T-helper 9 cell (primary cell): ENCODE data around the gene NACC2.
"Not testable (repeated sequence)": the region's sequence is repeated elsewhere in the genome, so short reads cannot be mapped to it uniquely, and the experiment has no call there.

ENCODE experiments used
- DNase-seq: peaks from one replicate; pipeline ENCODE4 v3.0.0-alpha.2; 2020

Gene NACC2

GRCh38 chr9:136080716-136081112, 14.4 kb downstream of the NACC2 start:
- DNase-seq: no peak

- DNase-seq: no peak
Observed at GRCh38 chr9:136079916-136080246, 15.2 kb downstream of the NACC2 start.

DNA sequence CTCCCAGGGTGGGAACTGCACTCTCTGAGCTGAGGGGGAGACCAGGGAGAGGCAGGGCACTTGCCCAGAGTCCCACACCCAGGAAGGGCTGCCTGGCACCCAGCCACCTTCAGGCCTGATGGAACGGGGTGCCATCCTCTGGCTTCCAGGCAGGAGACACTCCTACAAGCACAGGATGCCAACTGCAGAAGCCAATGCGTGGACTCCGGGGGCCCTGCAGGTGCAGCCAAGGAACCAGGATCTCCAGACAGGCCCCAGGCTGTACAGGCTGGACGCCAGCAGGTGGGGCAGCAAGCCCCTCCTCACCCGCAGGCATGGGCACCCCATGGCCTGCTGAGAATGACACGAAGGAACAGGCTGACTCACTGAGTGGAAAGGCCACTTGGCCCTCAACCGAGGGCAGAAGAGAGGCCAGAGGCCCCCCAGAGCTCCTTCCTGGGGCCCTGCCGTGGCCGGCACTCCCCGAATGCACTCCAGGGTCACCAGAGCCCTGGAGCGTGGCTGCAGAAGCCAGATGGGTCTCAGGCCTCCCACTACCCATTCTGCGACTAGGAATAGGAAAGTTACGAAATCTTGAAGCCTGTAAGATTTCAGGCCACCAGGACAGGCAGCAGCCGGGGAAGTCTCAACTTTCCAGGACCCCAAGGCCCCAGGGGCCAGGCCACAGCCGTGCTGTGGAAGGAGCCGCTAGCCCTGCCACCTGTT, 15.7 kb downstream of the NACC2 start:
- DNase-seq: no peak

DNA sequence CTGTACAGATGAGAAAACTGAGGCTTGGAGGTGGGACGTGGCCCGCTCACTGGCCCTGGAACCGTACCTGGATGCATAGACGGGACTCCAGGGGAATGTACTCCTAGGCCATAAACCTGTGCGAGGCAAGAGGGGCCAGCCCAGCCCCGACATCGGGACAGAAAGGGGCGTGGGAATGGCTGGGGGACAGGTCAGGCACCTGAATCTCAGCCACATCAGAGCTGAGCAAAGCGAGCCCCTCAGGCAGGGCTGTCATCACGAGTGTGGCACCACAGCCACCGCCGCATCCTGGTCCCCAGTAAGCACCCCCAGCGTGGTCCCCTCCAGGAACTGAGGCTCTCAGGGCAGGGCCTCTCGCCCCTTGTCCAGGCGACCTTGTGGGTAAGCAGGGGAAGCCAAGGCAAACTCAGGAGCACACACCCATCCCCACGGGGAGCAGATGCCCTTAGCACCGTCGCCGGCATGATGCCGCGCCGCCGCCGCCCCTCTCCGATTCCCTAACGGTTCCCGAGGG, 16.5 kb downstream of the NACC2 start:
- no peak for DNase-seq

GRCh38 chr9:136078024-136078423, 17.1 kb downstream of the NACC2 start:
- DNase-seq: no peak

GRCh38 chr9:136077491-136077890, 17.6 kb downstream of the NACC2 start:
- DNase-seq: no peak

GRCh38 chr9:136075881-136076678, 19.0 kb downstream of the NACC2 start:
- DNase-seq: no peak

DNA sequence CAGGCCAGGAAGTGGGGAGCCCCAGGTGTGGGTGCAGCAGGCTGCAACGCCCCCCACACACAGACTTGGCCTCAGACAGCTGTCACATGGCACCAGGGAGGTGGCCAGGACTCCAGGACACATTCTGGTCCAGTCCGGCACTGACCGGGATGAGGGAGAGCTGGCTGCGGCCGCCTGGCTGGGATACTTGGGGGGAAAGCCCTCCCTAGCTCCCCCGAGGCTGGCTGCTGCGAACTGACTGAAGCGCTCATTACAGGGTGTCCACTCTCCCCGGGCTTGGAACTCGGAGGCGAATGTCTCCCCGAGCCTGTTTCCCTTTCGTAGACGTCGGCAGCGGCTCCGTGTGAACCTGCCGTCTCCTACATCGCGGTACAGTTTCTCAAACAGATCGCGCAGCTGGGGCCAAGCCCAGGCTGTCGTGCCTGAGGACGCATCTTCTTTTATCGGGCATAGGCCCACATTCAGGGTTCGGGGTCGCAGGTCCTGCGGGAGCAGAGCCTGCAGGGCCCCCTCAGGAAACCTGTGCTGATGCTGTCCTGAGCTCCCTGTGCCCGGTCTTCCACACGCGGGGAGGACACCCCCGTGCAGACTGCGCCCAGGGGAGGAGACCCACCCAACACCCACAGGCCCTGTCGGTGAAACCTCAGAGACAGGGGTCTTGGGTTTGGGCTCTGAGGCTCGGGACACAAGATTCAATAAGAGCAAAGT, 19.8 kb downstream of the NACC2 start:
- DNase-seq: no peak

- no peak for DNase-seq
Observed at GRCh38 chr9:136074706-136075105, 20.4 kb downstream of the NACC2 start.

GRCh38 chr9:136062657-136063439, 32.2 kb downstream of the NACC2 start:
- DNase-seq: no peak

GRCh38 chr9:136061916-136062315, 33.2 kb downstream of the NACC2 start:
- DNase-seq: not testable (repeated sequence)

DNA sequence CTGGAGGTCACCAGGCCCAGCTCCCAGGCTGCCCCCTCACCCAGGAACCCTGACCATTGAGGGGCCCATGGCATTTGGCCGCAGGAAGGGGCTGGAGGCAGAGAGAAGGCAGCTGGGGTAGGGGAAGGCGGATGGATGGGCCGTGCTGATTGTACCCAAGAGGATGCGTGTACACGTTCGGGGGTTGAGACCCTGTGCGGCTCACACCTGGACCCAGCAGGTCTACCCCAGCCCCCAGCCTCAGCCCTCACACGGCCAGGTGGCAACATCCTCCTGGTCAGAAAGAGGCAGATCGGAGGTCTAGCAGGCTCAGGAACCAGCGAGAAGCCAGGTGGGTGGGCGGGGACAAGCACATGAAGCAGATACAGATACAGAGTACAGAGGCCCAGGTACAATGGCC, 33.7 kb downstream of the NACC2 start:
- DNase-seq: no peak

DNA sequence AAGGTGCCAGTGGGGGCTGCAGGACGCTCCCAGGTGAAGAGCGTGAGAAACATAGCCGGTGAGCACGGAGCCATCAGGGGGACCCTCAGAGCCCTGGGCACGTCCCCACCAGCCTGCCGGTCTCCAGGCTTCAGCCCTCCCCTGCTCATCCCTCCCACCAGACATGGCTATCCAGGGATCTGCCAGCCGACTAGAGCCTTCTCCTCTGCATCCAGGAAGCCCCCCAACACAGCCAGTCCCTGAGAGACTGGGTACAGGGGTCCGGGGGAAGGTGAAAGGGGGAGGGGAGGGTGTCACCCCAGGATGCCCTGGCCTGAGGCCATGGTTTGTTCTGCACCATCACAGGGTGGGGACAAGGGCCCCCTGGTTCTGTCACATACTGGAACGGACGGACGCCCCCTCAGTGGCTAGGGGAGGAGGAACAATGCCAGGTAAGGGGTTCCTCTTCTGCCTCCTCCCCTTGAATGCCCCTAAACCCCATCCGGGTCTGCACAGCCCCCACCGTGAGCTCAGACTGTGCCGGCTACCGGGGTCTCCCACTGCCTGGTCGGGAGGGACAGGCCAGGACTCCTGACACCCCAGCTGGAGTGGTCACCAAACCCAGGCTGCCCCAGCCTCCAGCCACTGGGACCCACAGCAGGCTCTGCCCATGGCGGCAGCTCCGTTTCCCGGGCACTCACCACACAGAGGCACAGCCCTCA, 34.3 kb downstream of the NACC2 start:
- DNase-seq: no peak

DNA sequence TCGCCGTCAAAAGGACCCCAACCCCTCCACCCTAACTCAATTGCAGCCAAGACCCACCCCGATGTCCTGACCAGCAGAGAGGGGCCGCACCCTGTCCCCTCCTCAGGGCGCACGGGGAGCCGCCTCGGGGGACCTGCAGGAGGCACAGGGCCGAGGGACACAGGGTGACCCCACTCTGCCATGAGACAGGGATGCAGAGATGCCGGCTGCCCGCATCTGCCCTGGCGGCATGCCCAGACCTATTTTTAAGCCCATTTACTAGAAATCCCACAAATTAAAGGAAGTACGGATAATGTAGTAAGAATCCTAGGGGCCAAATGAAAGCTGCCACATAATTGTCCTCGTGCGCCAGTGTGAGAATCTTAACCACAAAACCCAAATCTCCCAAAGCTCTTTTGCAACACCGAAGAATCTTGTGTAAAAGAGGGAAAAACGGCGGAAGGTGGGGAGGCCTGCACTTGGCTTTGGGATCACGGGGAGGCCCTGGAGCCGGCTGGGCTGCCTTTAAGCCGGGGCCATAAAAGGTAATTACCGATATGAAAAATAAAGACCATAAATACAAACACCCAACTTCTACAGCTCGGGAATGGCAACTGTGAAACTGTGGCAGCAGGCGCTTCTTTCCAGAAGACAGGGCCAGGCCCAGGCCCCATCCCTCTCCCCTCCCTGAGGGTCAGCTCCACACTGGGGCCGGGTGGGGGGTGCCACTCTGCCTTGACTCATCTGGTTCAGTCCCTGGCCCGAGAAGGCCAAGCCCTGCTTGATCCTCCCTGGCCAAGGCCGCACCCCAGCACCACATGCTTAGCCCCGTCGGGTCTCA, 35.0 kb downstream of the NACC2 start:
- DNase-seq: no peak

- DNase-seq: no peak
Observed at GRCh38 chr9:136059321-136059791, 35.7 kb downstream of the NACC2 start.

DNA sequence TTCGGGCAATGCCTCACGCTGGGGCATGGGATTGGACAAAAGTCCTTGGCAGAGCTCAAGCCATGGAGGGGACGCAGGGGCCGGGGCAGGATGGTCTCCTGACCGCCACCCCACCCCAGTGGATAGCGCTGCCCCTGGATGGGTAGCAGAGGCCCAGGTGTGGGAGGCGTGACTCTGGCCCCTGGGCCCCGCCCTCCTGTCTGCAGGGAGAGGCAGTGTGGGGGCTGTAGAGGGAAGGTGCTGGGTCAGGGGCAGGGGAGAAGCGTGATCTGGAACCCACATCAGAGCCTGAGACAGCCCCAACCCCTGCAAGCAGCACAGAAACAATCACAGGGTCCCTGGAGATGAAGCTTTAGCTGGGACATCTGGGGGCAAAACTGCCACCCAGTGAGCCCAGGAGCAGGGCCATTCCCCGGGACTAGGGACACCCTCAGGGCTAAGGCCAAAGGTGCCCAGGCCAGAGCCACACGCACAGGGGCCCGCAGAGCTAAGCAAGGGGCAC, 36.2 kb downstream of the NACC2 start:
- no peak for DNase-seq

GRCh38 chr9:136058084-136058483, 37.0 kb downstream of the NACC2 start:
- no peak for DNase-seq

DNA sequence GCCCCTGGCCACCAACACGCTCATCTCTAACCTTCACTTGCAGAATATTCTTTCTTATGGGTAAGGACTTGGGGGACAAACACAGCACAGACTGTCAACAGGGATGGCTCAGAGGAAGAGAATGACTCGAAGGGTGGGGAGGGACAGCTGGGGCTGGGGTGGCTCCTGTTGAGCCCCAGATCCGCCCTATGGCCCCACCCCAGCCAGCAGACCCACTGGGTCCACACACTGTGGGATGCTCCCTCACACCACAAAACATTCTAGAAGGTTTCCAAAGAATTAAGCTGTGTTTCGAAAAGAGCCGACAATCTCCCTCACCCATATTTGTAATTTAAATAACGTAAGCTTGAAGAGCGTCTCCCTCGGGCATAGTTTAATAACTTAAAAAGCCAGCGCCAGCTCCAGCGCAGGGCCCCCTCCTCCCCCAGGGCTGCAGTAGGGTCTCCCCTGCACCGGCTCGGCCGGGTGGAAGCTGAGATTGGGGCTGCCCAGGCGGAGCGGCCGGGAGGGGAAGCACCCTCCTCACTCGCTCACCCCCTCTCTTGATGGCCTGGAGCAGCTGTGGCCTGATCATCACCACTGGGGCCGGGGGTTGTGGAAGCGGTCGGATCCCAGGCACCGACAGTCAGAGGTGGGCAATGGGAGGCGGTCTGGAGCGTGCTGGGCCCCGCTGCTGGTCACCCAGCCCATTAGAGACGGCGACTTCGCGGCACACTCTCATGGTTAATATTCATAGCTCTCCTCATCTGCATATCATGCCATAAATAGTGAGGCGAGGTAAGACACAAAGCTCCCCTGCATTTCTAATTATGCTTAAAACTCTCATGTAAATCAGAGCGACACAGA, 37.6 kb downstream of the NACC2 start:
- DNase-seq: no peak

DNA sequence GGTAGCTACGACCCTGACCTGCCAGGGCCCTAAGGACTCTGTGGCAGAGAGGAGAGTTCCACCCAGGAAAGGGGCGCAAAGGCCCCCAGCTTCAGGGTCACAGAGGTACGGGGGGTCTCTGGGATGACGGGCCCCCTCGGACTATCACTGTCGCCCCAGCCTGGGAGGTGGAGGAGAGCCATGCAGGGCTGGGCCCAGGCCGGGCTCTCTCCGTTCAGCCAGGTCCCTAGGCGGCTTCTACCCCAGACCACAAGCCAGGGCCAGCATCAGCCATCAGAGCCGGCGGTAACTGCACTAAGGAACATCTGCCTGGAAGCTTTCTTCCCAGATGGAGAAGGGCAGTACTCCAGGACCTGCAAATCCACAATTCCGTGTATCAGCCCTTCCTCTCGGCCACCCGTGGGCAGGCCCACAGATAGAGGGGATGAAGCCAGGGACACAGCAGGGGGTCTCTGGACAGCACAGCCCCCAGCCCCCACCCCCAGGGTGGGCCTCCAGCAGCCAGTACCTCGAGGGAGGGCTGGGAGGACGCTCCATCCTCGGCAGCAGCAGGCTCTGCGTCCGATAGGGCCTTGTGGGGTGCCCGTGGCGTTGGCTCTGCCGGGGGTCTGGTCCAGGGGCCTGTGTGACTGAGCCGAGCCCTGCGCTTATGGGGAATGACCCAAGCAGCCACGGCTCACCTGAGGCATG, 38.4 kb downstream of the NACC2 start:
- DNase-seq: no peak
